Small intestine (tissue), 7 donors: ENCODE data around the gene HTRA1. TPM values are rescaled to one million over a fixed set of nuclear protein-coding genes. Genes with fewer than 3 reads are reported as not detected.

Experiments
- DNase-seq, 2 donors: peaks; one replicate each; pipeline versions ENCODE4 v3.0.0 to v3.0.0-alpha.2; 2013
- FAIRE-seq: peaks from 2 replicates; lab custom pipeline; 2012; peaks lifted over from hg19 to GRCh38; lab: Jason Lieb, UNC
- H3K27ac ChIP-seq, 3 donors: one replicate each; pipeline ENCODE4 v1.5.1; 2013; ENCODE audit warnings: low read length in 2 of 3, mild to moderate bottlenecking in 2 of 3, control low read depth in 1 of 3, inconsistent platforms in 1 of 3, low read depth in 1 of 3, moderate library complexity in 1 of 3
- H3K27me3 ChIP-seq, 3 donors: one replicate each; pipeline ENCODE4 v1.6.1; 2013; ENCODE audit warnings: low read length in 3 of 3, inconsistent platforms in 1 of 3; ENCODE audit not compliant: control insufficient read depth in 3 of 3, insufficient read depth in 3 of 3
- H3K36me3 ChIP-seq, 3 donors: one replicate each; pipeline ENCODE4 v1.6.1; 2013; ENCODE audit warnings: low read length in 3 of 3, inconsistent platforms in 1 of 3, low read depth in 1 of 3, mild to moderate bottlenecking in 1 of 3, moderate library complexity in 1 of 3; ENCODE audit not compliant: control insufficient read depth in 3 of 3, insufficient read depth in 2 of 3
- H3K4me1 ChIP-seq, 3 donors: one replicate each; pipeline ENCODE4 v1.6.1; 2013; ENCODE audit warnings: low read length in 2 of 3, inconsistent platforms in 1 of 3, low read depth in 1 of 3, mild to moderate bottlenecking in 1 of 3, moderate library complexity in 1 of 3; ENCODE audit not compliant: control insufficient read depth in 3 of 3, insufficient read depth in 2 of 3
- H3K4me3 ChIP-seq, 3 donors: one replicate each; pipeline ENCODE4 v1.5.1; 2013; ENCODE audit warnings: low read length in 3 of 3, control low read depth in 1 of 3, inconsistent platforms in 1 of 3, low read depth in 1 of 3, mild to moderate bottlenecking in 1 of 3, moderate library complexity in 1 of 3
- H3K9me3 ChIP-seq, 2 donors: one replicate each; pipeline ENCODE4 v1.6.1; 2013; ENCODE audit warnings: low read depth in 1 of 2, low read length in 1 of 2; ENCODE audit not compliant: control insufficient read depth in 2 of 2, insufficient read depth in 1 of 2
- WGBS, 3 donors: extraction: QIAGEN DNeasy Blood & Tissue Kit; methylation state at CpG; one replicate each; pipeline ENCODE4 v1.1.7; 2013; 5-methylcytosine and 5-hydroxymethylcytosine counted together
- polyA plus RNA-seq, 4 donors: library from polyadenylated mRNA; stranded (reverse) in 3 of 4; unstranded in 1 of 4; fragments of 200-250 nt in 3 of 4; fragments of 120-200 nt in 1 of 4; gene quantifications; one replicate each; pipeline versions ENCODE4 v1.2.1 to v1.2.3, GENCODE V29; 2013
- donor health status: healthy with polysubstance abuse.
- donor health status: control.
- donor health status: control.
- donor health status: Bipolar disorder and iron deficiency.
- donor health status: healthy.

HTRA1 gene
- polyA plus RNA-seq, 4 donors, result 1.6 to 44.7 (median 15.4) TPM

DNA sequence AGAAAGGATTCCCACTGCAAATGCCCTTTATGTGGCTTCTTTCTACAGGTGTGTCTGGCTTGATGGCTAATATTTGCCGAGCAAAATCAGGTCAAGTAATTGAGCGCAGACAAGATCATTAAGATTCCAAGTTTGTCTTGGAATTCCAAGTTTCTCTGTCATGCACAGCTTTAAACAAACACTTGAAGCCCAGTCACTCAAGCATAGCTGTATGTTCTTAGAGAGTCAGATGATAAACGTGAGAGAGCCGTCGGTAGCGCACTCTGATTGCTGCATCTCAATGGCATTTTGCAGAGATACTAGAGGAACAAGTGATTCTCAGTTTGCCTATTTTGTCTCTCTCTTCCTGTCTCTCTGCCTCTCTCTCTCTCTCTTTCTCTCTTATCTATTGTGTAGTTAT is 99.9 kb downstream of the HTRA1 start:
- WGBS, 3 donors, result 16 to 32% (median 30%) methylated on average over 6 of the region's 6 CpGs
- no peaks in the 10 kb centered on the region for H3K27me3 ChIP-seq
- H3K9me3 ChIP-seq, result no peaks in the 10 kb centered on the region
- peaks cover 0 to 14% (median 3%) of the 10 kb centered on the region in 3 donors for H3K36me3 ChIP-seq
- DNase-seq (no peak), FAIRE-seq (no peak)
- peak overlapping the region in 2 of 3 donors; percentile 39 to 80 for H3K27ac ChIP-seq
- H3K4me1 ChIP-seq, result peaks cover 4 to 28% (median 10%) of the 10 kb centered on the region in 3 donors
- H3K4me3 ChIP-seq, result peak overlapping the region in 1 of 3 donors; percentile 46

DNA sequence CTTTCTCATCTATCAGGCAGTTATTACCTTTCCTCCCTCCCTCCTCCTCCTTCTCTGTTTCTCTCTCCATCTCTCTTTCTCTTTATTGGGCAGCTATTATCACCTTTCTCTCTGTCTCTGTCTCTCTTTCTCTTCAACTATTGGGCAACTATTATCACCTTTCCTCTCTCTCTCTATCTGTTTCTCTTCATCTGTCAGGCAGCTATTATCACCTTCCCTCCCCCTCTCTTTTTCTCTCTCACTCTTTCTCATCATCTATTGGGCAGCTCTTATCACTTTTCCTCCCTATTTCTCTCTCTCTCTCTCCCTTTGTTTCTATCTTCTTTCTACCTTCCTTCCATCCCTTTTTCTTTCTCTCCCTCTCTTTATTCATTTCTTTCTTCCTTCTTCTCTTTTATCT is 100.4 kb downstream of the HTRA1 start:
- Histone ChIP-seq H3K4me1 (peaks cover 4 to 28% (median 10%) of the 10 kb centered on the region in 3 donors), H3K36me3 (peaks cover 0 to 18% (median 2%) of the 10 kb centered on the region in 3 donors), H3K4me3 (peak overlapping the region in 2 of 3 donors; percentile 20 to 46), H3K27ac (peak overlapping the region in 1 of 3 donors; percentile 39), H3K27me3 (no peaks in the 10 kb centered on the region), H3K9me3 (no peaks in the 10 kb centered on the region)
- DNase-seq (no peak), FAIRE-seq (no peak)

Other genes starting within 250 kb of the HTRA1 start
- under 1 TPM in 2 of 4 donors, not detected in 2; 0.18 to 0.92 TPM for gene BTBD16, start 190.3 kb upstream of the HTRA1 start, polyA plus RNA-seq
- 10 to 100 TPM; 15.4 to 64.7 (median 23.7) TPM for gene PLEKHA1, start 86.8 kb upstream of the HTRA1 start, polyA plus RNA-seq
- gene ARMS2, start 6.9 kb upstream of the HTRA1 start, polyA plus RNA-seq, result under 1 TPM in 1 of 4 donors, not detected in 3; 0.06 TPM
- gene DMBT1, start 99.2 kb downstream of the HTRA1 start, polyA plus RNA-seq, result 1,000 to 10,000 TPM in 1 of 4 donors, 100 to 1,000 TPM in 1, 10 to 100 TPM in 2; 10.5 to 2,003 (median 65.4) TPM
- not detected for gene C10orf120, start 238.3 kb downstream of the HTRA1 start, polyA plus RNA-seq